NCI-H524 treated with DMSO at 0.1 percent for 48 hours (cell line): Measurements from ENCODE around the gene MTHFS.
A peak's percentile ranks its signal among the peaks of the same experiment; 100 is the strongest.

Experiments
- DNase-seq: peaks from one replicate; lab custom pipeline; 2025; lab: John Stamatoyannopoulos, UW

The MTHFS gene

DNA sequence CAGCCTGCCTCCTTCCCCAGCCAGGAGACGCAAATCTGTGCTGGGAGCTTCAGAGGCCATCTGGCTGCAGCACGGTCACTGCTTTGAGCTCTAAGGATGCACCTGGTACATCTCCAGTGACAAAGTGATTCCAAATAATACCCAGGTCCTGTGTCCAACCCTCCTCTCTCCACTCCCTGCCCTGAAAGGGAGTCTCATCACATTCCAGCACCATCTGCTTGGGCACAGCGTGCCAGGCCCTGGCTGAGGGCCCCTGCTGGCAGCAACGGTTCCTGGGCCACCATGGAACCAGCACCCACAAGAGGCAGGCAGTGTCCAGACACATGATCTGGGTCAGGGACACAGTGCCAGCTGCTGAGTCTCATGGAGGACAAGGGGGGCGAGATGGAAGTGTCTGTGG lies 81.3 kb downstream of the MTHFS start:
- DNase-seq, result peak; percentile 89

DNA sequence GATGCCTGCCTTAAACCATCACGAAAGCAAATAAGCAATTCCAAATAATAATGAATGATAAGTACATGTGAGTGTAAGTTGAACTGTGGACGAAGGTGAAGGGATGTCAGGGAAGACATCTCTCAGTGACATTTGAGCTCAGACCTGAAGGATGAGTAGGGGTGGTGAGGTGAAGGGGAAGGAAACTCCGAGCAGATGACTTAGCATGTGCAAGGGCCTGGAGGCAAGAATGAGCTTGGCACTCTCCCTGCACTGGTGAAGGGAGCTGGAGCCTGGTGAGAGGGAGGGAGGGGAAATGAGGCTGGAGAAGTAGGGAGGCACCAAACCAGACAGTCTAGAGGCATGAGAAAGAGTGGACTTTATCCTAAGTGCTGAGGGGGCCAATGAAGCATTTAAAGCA lies 84.3 kb downstream of the MTHFS start:
- DNase-seq, result no peak

DNA sequence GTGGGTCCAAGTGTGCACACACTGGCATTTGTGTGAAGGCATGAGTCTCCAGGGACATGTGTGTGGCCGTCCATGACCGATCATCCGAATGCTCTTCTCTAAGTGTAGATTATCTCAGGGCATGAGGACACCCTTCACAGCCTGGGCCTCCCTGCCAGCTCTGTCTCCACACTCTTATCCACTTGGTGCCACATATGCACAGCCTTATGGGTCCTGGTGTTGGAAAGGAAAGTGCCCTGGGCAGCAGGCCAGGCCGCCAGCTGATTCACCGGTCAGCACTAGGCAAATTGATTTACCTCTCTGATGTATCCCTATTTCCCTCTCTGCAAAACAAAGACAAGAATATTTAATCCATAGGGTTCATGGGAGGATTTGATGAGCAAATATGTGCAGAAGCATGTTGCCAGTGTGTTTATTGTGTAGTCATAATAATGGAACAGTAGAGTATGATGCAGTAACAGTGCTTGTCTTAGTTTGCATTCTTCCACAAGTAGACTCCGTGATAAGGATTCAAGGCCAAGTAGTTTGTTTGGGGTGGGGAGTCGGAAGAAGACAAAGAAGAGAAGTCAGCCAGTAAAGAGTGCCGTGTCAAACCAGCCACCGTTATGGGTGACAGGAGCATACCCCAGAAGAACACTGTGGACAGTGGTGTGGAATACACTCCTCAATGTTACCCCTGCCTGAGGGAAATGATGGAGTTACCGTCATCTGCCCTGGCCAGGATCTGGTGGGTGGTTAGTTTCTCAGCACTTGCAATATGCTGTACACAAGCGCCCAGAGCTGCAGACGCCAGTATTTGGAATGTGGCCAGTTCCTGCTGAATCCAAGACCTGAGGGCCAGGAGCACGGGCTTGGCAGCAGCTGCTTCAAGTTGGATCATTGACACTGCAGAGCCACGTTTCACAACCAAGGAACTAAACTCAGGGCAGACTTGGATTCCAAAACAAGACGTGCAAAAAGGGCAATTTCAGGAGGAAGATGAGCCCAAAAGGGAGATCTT lies 85.1 kb downstream of the MTHFS start:
- DNase-seq, result peak; percentile 35

DNA sequence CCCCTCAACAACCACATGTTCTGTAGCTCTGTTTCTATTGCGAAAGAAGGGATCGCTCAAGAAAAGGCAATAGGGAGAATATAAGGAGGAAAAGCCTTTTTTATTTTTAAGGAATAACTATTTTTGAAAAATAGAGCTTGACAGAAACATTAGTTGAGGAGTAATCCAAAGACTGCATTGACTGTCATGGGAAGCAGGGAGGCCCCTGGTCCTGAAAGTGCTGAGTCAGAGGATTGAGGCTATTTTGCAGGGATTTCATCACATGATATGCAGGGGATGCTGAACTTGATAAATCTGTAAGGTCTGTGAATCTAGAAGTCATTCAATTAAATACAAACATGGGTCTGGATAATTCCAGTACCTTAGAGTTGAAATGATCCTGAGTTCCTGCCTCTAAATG lies 92.0 kb downstream of the MTHFS start:
- DNase-seq, result no peak

DNA sequence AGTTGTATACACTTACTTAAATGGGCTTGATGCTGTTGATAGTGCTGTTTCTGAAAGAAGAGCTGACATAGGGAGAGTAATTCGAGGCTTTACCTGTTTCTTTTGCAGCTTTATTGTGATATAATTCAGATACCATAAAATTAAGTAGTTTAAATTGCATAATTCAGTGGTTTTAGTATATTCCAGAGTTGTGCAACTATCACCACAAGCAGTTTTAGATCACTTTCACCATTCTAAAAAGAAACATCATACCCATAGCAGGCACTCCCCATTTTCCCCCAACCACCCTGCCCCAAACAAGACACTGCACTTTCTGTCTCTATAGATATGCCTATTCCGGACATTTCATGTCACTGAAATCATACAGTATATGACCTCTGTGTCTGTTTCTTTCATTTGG lies 98.5 kb downstream of the MTHFS start:
- no peak for DNase-seq
